ENCODE data around the gene NELL1. TPM values are rescaled to one million over a fixed set of nuclear protein-coding genes. Genes with fewer than 3 reads are reported as not detected.
A peak's percentile ranks its signal among the peaks of the same experiment; 100 is the strongest.

The NELL1 gene
- total RNA-seq, 1 experiment from 2014 or later, result 0.22 TPM

DNA sequence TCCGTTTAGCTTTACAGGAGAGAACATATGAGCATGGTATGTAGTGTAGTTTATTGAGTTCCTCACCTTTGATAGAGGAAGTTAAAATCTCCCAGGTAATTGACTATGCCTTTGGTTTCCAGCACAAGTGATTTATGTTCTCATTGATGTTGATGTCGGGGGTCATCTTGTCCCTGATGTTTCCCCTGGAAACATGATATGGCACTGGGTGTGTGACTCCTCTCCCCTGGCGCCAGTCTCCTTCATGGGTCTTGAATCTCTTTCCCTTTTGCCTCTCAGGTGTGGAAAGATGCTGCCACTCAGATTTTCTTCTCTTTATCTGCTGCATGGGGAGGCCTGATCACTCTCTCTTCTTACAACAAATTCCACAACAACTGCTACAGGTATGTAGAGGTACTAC is 41.7 kb upstream of the NELL1 start:
- Histone ChIP-seq H2BK15ac (ENCODE audit: low read depth, low read length) (no peak overlapping the region), H4K5ac (ENCODE audit: insufficient read length, low read depth, low read length) (no peak overlapping the region), H2BK5ac (ENCODE audit: insufficient read length, low read length) (no peak overlapping the region), H3K79me1 (ENCODE audit: insufficient read depth, low read depth, low read length, poor library complexity, severe bottlenecking) (no peaks in the 10 kb centered on the region), H4K20me1 (ENCODE audit: control insufficient read depth, insufficient read depth, insufficient read length) (no peaks in the 10 kb centered on the region), H2AFZ (ENCODE audit: low read length) (no peak overlapping the region), H3K27ac (ENCODE audit: insufficient read length, low read depth, low read length) (no peak overlapping the region), H2AK5ac (ENCODE audit: insufficient read length, low read length) (no peak overlapping the region), H3K4ac (ENCODE audit: low read depth, low read length) (no peak overlapping the region), H3K9ac (ENCODE audit: extremely low read depth, insufficient read length, low read length) (no peak overlapping the region), H3K27me3 (ENCODE audit: insufficient read depth, low read length) (no peaks in the 10 kb centered on the region), H4K91ac (ENCODE audit: insufficient read length, low read depth, low read length) (no peak overlapping the region), H3K4me1 (ENCODE audit: insufficient read depth, low read length) (no peaks in the 10 kb centered on the region; the same call in 1 of the 2 replicates), H3K14ac (ENCODE audit: insufficient read depth, low read length) (no peak overlapping the region), H2BK120ac (ENCODE audit: low read depth, low read length, poor library complexity, severe bottlenecking) (no peak overlapping the region), H4K8ac (replicated peaks; ENCODE audit: insufficient read length, low read depth, low read length) (no peak overlapping the region), H2BK12ac (ENCODE audit: insufficient read length, low read depth, low read length) (no peak overlapping the region), H3K56ac (ENCODE audit: insufficient read length, low read depth, low read length) (no peak overlapping the region), H3K4me2 (ENCODE audit: insufficient read depth, insufficient read length, low read length) (no peak overlapping the region), H3K23ac (ENCODE audit: insufficient read length, low read depth, low read length) (no peak overlapping the region), H3K18ac (ENCODE audit: insufficient read length, low read depth, low read length) (no peak overlapping the region), H2BK20ac (ENCODE audit: low read depth, low read length, poor library complexity, severe bottlenecking) (no peak overlapping the region), H3K9me3 (ENCODE audit: control insufficient read depth, low read depth, low read length) (no peaks in the 10 kb centered on the region), H3K79me2 (ENCODE audit: insufficient read depth, low read length) (no peaks in the 10 kb centered on the region), H3K23me2 (ENCODE audit: insufficient read length, low read depth, low read length, poor library complexity, severe bottlenecking) (no peaks in the 10 kb centered on the region), H3T11ph (ENCODE audit: low read length) (no peak overlapping the region)
- DNase-seq, result no peak
- Mint-ChIP-seq H3K4me1 (peaks cover 19 to 22% of the 10 kb centered on the region in 2 experiments), H3K27ac (no peak overlapping the region), H3K9me3 (no peaks in the 10 kb centered on the region; a peak in 1 of 5 replicates), H3K36me3 (ENCODE audit: insufficient read depth in 1 of 3, low read depth in 3 of 3) (no peaks in the 10 kb centered on the region), H3K4me3 (no peak overlapping the region), H3K27me3 (ENCODE audit: low read depth) (peaks cover 10% of the 10 kb centered on the region; the same call in 1 of the 2 replicates)
- TF ChIP-seq, protein P1, sequence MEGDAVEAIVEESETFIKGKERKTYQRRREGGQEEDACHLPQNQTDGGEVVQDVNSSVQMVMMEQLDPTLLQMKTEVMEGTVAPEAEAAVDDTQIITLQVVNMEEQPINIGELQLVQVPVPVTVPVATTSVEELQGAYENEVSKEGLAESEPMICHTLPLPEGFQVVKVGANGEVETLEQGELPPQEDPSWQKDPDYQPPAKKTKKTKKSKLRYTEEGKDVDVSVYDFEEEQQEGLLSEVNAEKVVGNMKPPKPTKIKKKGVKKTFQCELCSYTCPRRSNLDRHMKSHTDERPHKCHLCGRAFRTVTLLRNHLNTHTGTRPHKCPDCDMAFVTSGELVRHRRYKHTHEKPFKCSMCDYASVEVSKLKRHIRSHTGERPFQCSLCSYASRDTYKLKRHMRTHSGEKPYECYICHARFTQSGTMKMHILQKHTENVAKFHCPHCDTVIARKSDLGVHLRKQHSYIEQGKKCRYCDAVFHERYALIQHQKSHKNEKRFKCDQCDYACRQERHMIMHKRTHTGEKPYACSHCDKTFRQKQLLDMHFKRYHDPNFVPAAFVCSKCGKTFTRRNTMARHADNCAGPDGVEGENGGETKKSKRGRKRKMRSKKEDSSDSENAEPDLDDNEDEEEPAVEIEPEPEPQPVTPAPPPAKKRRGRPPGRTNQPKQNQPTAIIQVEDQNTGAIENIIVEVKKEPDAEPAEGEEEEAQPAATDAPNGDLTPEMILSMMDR (conservative IDR thresholded peaks at IDR 0.05), result peak; percentile 20; the same call in 1 of the 3 replicates
- no CpG with 5 or more reads among the region's 3 CpGs for WGBS (ENCODE audit: extremely low coverage, insufficient read length, low lambda C conversion rate)

All from H9 (cell line).